ENCODE results near the gene POLD1.
"Not testable (repeated sequence)": the region's sequence is repeated elsewhere in the genome, so short reads cannot be mapped to it uniquely, and the experiment has no call there.

POLD1 gene

DNA sequence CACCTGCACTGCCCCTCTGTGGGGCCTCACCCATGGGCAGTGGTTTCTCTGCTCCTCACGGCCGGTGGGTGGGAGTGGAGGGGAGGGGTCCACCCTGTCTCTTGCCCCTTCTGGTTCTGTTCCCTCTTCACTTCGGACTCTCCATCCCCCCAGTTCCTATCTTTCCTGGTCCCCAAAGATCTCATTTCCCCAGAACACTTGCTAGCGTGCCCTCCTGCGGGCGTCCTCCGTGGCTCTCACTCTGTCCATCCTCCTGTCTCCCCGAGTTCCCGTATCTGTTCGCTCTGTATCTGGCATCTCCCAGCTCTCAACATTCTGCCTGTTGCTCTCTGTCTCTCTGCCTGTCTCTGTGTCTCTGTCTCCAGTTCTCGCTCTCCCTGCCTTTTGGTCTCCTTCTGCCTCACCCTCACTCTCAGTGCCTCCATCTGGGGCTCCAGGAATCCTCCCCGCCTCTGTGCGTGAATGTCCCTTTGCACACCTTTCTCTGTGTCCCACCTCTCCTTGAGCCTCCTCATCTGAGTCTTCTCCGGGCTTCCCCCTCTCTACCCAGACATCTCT is 35.0 kb downstream of the POLD1 start:
- no peak for DNase-seq

DNA sequence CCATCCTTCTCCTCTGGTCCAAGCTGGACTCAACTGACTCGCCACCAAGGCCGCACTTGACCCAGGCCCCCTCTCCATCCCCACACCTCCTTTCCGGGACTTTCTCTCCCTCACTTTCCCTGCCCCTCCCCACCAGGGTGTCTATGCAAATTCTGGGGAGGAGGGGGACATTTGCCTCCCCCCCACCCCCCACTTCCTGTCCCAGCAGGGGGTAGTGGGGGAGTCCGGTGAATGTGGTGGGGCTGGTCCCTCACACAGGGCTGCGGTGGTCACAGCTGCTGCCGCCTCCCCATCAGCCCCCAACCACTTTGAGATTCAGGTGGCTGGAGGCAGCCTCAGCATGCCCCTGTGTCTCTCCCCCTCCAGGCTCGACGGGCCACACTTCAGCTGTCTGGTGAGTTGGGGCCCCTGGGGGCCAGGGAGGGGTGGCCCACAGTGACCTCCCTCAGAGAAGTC is 35.5 kb downstream of the POLD1 start:
- DNase-seq = no peak

DNA sequence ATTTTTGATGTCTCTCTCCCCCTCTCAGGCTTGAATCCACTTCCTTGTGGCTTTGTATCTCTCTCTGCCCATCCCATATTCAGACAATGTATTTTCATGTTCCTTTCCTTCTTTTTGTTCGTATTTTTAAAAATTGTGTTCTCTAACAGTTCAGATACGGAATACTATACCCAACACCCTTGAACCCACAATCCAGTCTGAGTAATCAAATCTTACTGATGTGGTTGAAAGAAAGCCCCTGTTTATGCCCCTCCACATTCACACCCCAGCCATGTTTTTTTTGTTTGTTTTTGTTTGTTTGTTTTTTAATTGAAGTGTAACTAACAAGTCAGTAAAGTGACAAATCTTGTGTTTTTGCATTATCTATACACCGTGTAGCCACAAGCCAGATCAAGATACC is 36.0 kb downstream of the POLD1 start:
- no peak for DNase-seq

DNA sequence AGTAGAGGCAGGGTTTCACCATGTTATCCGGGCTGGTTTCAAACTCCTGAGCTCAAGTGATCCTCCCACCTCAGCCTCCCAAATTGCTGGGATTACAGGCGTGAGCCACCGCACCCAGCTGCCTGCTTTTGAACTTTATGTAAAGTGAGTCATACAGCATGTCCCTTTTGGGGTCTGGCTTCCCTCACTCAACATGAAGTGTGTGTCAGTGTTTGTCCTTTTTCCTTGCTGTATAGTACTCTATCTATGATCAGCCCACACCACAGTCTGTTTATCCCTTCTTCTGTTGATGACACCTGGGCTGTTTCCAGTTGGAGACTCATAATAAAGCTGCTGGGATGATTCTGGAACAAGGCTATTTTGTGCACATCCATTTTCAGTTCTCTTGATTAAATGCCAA is 36.7 kb downstream of the POLD1 start:
- DNase-seq = no peak

DNA sequence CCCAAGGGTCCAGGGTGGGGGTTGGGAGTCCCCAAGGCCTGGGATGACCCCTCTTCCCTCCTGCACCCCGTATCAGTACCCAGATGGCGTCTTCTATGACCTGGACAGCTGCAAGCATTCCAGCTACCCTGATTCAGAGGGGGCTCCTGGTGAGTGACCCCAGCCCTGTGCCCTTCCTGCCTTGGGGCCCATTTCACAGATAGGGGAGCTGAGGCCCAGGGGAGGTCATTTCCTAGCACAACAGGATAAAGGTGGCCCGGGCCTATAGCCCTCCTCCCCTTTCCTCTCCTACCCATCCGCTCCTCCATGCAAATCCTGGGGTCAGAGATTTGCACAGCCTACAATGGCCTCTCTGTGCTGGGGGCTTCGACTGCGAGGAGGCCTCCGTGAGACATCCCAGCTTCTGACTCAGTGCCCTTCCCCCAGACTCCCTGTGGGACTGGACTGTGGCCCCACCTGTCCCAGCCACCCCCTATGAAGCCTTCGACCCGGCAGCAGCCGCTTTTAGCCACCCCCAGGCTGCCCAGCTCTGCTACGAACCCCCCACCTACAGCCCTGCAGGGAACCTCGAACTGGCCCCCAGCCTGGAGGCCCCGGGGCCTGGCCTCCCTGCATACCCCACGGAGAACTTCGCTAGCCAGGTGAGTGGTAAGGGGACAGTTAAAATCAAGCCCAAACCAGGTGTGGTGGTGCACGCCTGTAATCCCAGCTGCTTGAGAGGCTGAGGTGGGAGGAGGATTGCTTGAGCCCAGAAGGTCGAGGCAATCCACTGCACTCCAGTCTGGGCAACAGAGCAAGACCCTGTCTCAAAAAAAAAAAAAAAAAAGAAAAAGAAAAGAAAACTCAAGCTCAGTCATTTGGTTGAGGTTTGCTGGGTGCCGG is 38.5 kb downstream of the POLD1 start:
- DNase-seq = no peak

DNA sequence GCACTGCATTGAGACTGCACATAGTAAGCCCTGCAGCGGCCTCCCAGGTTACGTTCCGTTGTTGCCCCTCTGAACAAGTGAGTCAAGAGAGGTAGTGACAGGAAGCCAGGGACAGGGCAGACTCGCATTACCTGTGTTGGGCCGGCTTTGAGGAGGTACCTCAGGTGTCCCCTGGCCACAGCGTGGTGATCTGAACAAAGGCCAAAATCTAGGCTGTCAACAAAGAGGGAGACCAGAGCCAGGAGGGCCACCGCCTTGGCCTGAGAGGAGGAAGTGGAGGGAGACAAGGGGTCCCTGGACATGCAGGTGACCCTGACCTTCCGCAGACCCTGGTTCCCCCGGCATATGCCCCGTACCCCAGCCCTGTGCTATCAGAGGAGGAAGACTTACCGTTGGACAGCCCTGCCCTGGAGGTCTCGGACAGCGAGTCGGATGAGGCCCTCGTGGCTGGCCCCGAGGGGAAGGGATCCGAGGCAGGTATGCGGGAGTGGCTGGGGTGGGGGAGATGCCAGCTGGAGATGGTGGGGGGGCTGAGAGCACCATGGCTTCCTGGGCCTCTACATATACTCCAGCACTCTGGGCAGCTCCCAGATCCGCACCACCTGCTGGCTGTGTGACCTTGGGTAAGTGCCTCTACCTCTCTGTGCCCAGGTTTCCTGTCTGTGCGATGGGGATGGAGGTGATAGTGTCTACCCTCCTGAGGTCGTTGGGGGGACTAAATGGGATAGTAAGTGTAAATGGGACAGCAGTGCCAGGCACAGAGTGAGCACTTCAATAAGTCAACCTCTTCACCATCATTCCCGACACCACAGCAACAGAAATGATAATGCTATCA is 39.3 kb downstream of the POLD1 start:
- DNase-seq = no peak

DNA sequence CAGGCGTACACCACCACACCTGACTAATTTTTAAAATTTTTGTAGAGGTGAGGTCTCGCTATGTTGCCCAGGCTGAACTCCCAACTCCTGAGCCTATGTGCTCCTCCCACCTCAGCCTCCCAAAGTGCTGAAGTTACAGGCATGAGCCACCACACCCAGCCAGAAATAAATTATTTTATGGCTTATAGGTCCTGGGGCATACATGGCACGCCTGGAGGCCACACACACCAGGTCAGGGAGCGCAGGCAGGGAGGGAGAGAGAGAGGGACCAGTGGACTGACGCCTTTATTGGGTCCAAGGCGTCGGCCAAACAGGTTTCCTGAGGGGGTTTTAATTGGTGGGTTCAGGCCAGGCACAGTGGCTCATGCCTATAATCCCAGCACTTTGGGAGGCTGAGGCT is 41.4 kb downstream of the POLD1 start:
- no peak for DNase-seq

DNA sequence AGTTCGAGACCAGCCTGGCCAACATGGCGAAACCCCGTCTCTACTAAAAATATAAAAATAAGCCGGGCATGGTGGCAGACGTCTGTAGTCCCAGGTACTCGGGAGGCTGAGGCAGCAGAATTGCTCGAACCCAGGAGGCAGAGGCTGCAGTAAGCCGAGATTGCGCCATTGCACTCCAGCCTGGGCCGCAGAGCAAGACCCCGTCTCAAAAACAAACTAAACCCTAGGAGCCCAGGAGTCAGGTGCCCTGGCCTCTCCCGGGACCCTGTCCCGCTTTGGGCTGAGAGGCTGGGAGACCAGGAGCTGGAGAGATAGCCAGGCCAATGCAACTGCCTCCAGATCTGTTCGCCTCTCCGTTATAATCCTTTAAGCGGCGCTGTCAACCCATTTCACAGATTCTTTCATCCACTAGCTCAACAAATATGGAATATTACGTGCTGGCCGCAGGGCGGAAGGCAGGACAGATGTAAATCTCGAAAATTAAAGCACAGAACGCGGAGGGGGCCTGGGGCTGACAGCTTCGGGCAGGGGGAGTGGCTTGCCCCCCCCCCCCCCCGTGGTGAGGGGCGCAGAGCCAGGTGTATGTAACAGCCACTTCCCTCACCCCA is 43.3 kb downstream of the POLD1 start:
- no peak for DNase-seq

DNA sequence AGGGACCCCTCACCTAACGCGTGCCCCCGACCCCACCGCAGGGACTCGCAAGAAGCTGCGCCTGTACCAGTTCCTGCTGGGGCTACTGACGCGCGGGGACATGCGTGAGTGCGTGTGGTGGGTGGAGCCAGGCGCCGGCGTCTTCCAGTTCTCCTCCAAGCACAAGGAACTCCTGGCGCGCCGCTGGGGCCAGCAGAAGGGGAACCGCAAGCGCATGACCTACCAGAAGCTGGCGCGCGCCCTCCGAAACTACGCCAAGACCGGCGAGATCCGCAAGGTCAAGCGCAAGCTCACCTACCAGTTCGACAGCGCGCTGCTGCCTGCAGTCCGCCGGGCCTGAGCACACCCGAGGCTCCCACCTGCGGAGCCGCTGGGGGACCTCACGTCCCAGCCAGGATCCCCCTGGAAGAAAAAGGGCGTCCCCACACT is 43.9 kb downstream of the POLD1 start:
- peak; percentile 82 for DNase-seq

DNA sequence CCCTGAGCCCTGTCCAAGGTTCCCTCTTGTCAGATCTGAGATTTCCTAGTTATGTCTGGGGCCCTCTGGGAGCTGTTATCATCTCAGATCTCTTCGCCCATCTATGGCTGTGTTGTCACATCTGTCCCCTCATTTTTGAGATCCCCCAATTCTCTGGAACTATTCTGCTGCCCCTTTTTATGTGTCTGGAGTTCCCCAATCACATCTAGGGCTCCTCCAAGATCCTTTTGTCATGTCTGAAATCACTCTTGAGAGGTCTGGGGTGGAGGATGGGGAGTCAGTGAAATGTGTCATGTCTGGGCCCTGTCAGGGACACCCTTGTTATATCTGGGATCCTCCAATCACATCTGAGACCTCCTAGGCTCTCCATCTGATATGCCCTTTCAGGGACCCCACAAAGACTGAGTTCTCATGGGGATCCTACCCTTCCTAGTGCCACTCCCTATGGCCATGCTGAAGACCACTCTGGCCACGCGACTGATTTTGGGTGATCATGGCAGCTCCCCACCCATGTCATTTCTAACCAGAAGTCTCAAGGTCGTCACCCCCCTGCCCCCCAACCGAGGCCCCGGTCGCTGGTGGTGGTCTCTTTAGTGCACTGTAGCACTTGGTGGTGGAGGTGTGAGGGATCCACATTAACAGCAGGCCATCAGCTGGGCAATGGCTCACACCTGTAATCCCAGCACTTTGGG is 44.8 kb downstream of the POLD1 start:
- DNase-seq = no peak

DNA sequence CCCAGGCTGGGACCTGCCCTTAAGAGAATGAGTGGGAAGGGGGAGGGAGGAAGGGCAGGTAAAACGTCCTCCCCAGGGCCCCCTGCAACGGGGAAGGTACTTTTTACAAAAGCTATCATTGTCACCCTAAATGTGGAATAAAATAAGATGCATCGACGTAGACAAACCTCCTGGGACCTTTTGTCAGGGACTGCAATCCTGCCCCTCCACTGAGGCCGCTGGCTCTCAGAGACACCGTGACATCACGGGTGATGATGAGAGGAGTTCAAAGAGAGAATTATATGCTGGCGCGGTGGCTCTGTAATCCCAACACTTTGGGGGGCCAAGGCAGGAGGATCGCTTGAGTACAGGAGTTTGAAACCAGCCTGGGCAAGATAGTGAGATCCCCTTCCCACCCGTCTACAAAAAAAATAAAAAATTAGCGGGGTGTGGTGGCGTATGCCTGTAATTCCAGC is 46.8 kb downstream of the POLD1 start:
- no peak for DNase-seq

DNA sequence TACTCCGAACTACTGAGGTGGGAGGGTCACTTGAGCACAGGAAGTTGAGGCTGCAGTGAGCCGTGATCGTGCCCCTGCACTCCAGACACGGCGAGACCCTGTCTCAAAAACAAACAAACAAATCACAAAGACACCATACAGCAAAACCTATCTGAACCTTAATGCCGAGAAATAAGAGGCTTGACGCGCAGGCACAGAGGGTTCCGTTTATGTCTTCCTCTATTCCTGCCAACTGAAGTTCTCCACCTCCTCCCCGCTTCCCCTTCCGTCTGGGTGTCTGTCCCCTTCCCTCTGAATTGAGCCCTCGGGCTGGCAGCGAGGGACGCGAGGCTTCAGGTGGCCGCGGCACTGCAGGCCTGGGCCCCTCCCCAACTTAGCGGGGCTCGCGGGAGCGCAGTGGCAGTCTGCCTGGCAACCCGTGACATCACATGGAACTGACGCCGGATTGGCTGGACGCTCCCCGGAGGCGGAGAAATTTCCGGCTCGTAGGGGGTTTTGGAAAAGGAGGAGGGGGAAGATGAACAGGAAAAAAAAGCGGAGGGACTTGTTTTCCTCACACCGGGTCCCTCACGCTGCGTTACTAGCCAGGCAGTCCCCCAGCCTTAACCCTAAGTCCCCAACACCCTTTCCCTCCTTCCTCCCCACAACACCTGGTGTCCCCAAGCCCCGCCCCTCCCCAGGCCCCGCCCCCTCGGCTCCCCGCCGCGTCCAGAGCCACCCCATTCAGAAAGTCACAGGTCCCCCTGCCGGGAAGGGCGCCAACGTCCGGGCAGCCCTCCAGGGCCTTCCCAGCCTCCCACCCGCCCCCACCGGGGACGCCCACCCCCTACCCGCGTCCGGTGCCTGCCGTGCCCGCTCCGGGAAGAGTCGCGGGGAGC is 47.4 kb downstream of the POLD1 start:
- peak; percentile 96 for DNase-seq

DNA sequence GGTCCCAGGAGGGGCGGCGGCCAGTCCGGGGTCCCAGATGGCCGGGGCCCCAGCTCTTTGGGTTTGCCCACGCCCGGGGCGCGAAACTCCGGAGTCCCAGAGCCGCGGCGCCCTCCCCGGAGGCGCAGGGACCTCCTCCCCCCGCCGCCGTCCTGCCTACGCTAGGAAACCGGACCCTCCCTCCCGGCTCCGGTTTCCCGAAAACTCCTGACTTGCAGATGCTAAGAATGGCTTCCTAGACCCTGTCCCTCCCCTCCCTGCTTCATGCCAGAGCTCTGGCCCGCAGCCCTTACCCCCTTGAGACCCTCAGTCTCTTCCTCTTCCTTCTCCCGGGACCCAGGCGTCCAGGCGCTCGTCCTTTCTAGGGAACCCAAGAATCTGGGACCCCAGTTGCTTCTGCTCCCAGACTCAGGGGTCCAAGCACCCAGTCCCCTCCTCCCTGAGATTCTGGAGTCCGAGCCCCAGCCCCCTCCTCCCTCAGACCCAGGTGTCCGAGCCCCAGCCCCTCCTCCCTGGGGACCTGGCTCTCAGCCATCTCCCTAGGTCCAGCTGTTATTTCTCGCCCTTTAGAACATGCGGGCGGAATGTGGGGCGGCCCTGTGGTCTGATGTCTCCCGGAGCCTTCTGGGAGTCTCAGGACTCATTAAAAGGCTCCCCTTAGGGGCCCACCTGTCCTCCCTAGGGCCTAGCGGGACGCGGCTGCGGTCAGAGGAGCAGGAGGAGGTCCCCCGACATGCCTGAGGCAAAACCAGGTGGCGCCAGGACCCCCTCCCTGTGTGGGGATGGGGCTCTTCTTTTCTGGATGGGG is 48.3 kb downstream of the POLD1 start, which contains the start of gene MYBPC2:
TSS of gene MYBPC2 (plus strand) at position 672 of the 808 bp plus-strand sequence. CDS start at position 734, 62 bp downstream.
- DNase-seq = no peak

DNA sequence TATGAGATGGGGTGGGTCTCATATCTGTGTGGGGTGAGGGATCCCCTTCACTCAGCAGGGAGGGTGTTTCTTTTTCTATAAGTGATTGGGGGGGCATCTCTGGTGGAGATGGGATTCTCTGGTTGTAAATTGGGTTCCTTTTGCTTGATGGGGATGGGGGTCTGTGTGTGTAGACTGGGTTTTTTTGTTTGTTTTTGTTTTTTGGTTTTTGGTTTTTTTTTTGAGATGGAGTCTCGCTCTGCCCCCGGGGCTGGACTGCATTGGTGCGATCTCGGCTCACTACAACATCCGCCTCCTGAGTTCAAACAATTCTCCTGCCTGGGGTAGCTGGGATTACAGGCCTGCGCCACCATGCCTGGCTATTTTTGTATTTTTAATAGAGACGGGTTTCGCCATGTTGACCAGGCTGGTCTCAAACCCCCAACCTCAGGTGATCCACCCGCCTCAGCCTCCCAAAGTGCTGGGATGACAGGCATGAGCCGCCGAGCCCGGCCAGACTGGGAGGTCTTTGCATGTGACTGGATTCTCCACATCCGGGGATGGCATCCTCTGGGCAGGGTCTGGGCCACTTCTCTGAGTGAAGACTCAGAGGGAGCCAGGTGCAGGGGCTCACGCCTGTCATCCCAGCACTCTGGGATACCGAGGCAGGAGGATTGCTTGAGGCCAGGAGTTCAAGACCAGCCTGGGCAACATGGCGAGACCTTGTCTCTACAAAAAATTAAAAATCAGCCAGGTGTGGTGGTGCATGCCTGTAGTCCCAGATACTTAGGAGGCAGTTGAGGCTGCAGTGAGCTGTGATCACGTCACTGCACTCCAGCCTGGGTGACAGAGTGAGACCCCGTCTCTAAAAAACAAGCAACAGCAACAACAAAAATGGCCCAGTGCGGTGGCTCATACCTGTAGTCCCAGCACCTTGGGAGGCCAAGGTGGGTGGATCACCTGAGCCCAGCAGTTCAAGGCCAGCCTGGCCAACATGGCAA is 49.3 kb downstream of the POLD1 start:
- DNase-seq = no peak

DNA sequence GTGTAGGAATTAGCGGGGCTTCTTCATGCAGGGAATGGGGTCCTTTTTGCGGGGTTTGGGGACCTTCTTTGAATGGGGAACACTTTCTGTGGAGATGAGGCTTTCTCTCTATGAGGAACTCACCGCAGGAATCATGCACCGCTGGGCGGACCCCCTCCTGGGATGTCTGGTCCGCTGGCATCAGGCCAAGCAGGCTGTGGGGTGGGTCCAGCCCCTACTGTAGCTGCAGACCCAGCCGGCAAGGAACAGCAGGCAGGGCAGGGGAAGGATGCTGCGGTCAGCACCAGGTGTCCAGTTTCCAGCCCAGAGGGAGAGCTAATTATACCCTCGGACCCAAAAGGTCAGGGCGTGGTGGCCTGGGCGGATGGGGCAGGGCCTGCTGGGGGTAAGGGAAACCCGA is 50.4 kb downstream of the POLD1 start:
- DNase-seq = no peak

DNA sequence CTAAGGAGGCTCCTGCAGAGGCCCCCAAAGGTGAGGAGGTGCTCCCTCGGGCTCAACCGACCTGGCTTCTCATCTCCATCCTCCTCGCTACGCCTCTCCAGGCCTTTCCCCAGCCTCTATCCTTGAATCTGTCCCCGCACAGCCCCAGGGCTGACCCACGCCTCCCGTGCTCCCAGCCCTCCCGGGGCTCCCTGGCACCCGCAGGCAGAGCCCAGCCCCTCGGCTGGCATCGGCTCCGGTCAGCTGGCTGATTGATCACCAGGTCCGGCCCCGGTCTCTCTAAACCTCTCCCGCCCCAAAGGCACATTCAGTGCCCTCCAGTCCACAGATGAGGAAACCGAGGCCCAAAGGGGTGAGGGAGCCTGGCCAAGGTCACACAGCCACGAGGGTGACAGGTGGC is 51.1 kb downstream of the POLD1 start:
- DNase-seq = no peak

DNA sequence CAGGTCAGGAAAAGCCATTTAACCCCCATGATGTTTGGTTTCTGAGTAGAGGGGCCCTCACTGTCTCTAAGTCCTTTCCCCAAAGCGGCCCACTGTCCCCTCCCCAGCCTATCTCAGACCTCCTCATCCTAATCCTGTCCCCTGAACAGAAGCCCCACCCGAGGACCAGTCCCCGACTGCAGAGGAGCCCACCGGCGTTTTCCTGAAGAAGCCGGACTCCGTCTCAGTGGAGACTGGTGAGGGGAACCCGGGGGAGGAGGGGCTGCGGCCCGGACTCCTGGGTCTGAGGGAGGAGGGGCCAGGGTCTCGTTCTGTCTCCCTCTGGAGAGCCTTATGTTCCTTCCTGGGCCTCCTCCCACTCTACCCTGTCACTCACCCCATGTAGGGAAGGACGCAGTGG is 51.5 kb downstream of the POLD1 start:
- no peak for DNase-seq

DNA sequence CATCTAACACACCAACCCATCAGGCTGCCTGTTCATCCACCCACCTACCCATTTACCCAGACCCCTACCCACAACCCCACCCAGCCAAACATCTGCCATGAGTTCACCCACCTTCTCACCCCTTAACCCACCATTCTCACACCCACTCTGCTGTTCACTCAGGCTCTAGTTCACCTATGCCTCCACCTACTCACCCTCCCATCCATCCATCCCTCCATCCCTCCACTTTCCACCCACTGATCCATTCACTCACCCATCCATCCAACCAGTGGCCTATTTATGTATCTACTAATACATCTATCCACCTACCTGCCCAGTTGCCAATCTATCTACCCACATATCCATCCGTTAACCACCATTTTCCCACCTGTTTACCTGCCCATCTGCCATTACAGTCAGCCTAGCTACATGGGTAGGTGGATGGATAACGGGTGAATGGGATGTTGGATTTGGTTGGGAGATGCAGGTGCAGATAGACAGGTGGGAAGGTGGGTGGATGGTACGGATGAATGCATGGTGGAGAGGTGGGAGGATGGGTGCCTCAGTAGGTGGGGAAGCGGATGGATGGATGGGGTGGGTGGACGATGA is 53.8 kb downstream of the POLD1 start:
- DNase-seq = no peak

DNA sequence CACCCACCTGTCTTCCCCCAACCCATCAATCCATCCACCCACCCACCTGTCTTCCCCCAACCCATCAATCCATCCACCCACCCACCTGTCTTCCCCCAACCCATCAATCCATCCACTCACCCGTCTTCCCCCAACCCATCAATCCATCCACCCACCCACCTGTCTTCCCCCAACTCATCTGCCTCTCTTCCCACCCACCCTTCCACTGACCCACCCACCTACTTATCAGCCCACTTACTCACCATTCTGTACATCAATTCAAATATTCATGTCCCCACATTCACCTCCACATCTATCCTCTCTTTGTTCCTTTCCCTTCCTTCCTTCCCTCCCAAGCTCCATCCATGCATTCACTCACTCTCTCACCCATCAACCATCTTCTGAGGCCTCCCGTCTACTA is 55.0 kb downstream of the POLD1 start:
- not testable (repeated sequence) for DNase-seq
